T47D (cell line): ENCODE data around the gene MAMDC2.
"Not testable (repeated sequence)": the region's sequence is repeated elsewhere in the genome, so short reads cannot be mapped to it uniquely, and the experiment has no call there.

Experiments used
- DNase-seq, 2 experiments: peaks; one replicate each; pipeline versions ENCODE4 v3.0.0 to v3.0.0-alpha.2; 2011 to 2012; ENCODE audit warnings: low read depth in 1 of 2, low spot score in 1 of 2
- JUND ChIP-seq: IDR thresholded peaks from 2 replicates; pipeline ENCODE4 v1.6.1; 2012; ENCODE audit warnings: low read depth
- in situ Hi-C: cut with HindIII; loops from 2 replicates; pipeline ENCODE4 v1.10.0; 2016; ENCODE audit warnings: low sequenced_read_pairs, low pct_unique_long_range_greater_than_20kb

The MAMDC2 gene

GRCh38 chr9:70228611-70229010, 185.0 kb downstream of the MAMDC2 start:
- in situ Hi-C loops = no loop called here
- DNase-seq = no peak
- TF ChIP-seq JUND = no peak

GRCh38 chr9:70229026-70229425, 185.4 kb downstream of the MAMDC2 start:
- DNase-seq = no peak
- in situ Hi-C loops = no loop called here
- no peak for TF ChIP-seq JUND

- in situ Hi-C loops = no loop called here
- peak in 1 of 2 experiments; percentile 4 for DNase-seq
- no peak for TF ChIP-seq JUND
These were observed 185.9 kb downstream of the MAMDC2 start for GRCh38 chr9:70229579-70229978.

GRCh38 chr9:70232476-70232875, 188.8 kb downstream of the MAMDC2 start:
- in situ Hi-C loops = no loop called here
- DNase-seq = no peak
- TF ChIP-seq JUND = no peak

- DNase-seq, in situ Hi-C loops: not testable (repeated sequence)
These were observed 190.6 kb downstream of the MAMDC2 start for GRCh38 chr9:70234208-70234607.

- DNase-seq, in situ Hi-C loops: not testable (repeated sequence)
These were observed 202.3 kb downstream of the MAMDC2 start for GRCh38 chr9:70245952-70246351.

- in situ Hi-C loops = no loop called here
- DNase-seq = no peak
- TF ChIP-seq JUND = no peak
These were observed 206.6 kb downstream of the MAMDC2 start for GRCh38 chr9:70250221-70250620.

GRCh38 chr9:70255486-70255885, 211.8 kb downstream of the MAMDC2 start:
- in situ Hi-C loops = no loop called here
- no peak for TF ChIP-seq JUND
- DNase-seq = no peak

- DNase-seq = no peak
- in situ Hi-C loops = no loop called here
These were observed 212.5 kb downstream of the MAMDC2 start for GRCh38 chr9:70256123-70256551.

GRCh38 chr9:70257502-70257901, 213.9 kb downstream of the MAMDC2 start:
- no peak for TF ChIP-seq JUND
- in situ Hi-C loops = no loop called here
- no peak for DNase-seq

More at GRCh38 chr9:70256123-70256551, 212.5 kb downstream of the MAMDC2 start:
- no peak for TF ChIP-seq JUND

GRCh38 chr9:70257991-70258691, 214.5 kb downstream of the MAMDC2 start:
- TF ChIP-seq JUND = no peak
- DNase-seq = peak in 1 of 2 experiments; percentile 63
- in situ Hi-C loops = no loop called here

GRCh38 chr9:70258692-70259511, 215.3 kb downstream of the MAMDC2 start, which contains the start of gene SMC5:
TSS of gene SMC5 (plus strand) at chr9:70258978. CDS start at chr9:70259079, 101 bp downstream.
- DNase-seq = peak; percentile 69 to 93
- no peak for TF ChIP-seq JUND
- in situ Hi-C loops = no loop called here

GRCh38 chr9:70259512-70259802, 215.8 kb downstream of the MAMDC2 start:
- DNase-seq = peak in 1 of 2 experiments; percentile 16
- in situ Hi-C loops = no loop called here
- no peak for TF ChIP-seq JUND
